HK-2 (cell line): ENCODE results near the gene RNLS.

ENCODE experiments used
- DNase-seq: peaks from one replicate; pipeline ENCODE4 v3.0.0-alpha.2; 2018; ENCODE audit not compliant: unreplicated experiment

RNLS gene

GRCh38 chr10:88431103-88431502 is 152.0 kb downstream of the RNLS start:
- no peak for DNase-seq

GRCh38 chr10:88428976-88429375 is 154.1 kb downstream of the RNLS start:
- DNase-seq: no peak

- no peak for DNase-seq
Measured at GRCh38 chr10:88428442-88428841, 154.7 kb downstream of the RNLS start.

GRCh38 chr10:88427024-88427423 is 156.1 kb downstream of the RNLS start:
- DNase-seq: no peak

GRCh38 chr10:88424881-88425280 is 158.2 kb downstream of the RNLS start:
- no peak for DNase-seq

- DNase-seq: no peak
Measured at GRCh38 chr10:88423732-88424131, 159.4 kb downstream of the RNLS start.

GRCh38 chr10:88421590-88421989 is 161.5 kb downstream of the RNLS start:
- no peak for DNase-seq

GRCh38 chr10:88418871-88419270 is 164.2 kb downstream of the RNLS start:
- DNase-seq: no peak

- no peak for DNase-seq
Measured at GRCh38 chr10:88417387-88418030, 165.6 kb downstream of the RNLS start.

- DNase-seq: no peak
Measured at GRCh38 chr10:88416801-88417200, 166.3 kb downstream of the RNLS start.

GRCh38 chr10:88415533-88416130 is 167.5 kb downstream of the RNLS start:
- DNase-seq: no peak

GRCh38 chr10:88413412-88413811 is 169.7 kb downstream of the RNLS start:
- DNase-seq: no peak

GRCh38 chr10:88411772-88412349 is 171.3 kb downstream of the RNLS start:
- no peak for DNase-seq

GRCh38 chr10:88409824-88410223 is 173.3 kb downstream of the RNLS start:
- no peak for DNase-seq

- no peak for DNase-seq
Measured at GRCh38 chr10:88409236-88409635, 173.9 kb downstream of the RNLS start.

- DNase-seq: no peak
Measured at GRCh38 chr10:88408096-88408495, 175.0 kb downstream of the RNLS start.

- no peak for DNase-seq
Measured at GRCh38 chr10:88404133-88404532, 179.0 kb downstream of the RNLS start.

- DNase-seq: no peak
Measured at GRCh38 chr10:88401671-88402347, 181.3 kb downstream of the RNLS start.

GRCh38 chr10:88399240-88399639 is 183.9 kb downstream of the RNLS start:
- DNase-seq: no peak

- DNase-seq: no peak
Measured at GRCh38 chr10:88395677-88396076, 187.4 kb downstream of the RNLS start.

GRCh38 chr10:88392222-88392621 is 190.9 kb downstream of the RNLS start:
- DNase-seq: no peak

- DNase-seq: no peak
Measured at GRCh38 chr10:88390041-88390440, 193.1 kb downstream of the RNLS start.

- no peak for DNase-seq
Measured at GRCh38 chr10:88389456-88389855, 193.7 kb downstream of the RNLS start.
